GM19397 (cell line): Measurements from ENCODE around the gene FBXL13.
"Not testable (repeated sequence)": the region's sequence is repeated elsewhere in the genome, so short reads cannot be mapped to it uniquely, and the experiment has no call there.

Experiments
- ATAC-seq: cut with Tn5 transposase; IDR thresholded peaks from one replicate; pipeline ENCODE4 v1.9.1; 2021; ENCODE audit warnings: mild to moderate bottlenecking, moderate library complexity; ENCODE audit not compliant: unreplicated experiment

The FBXL13 gene

DNA sequence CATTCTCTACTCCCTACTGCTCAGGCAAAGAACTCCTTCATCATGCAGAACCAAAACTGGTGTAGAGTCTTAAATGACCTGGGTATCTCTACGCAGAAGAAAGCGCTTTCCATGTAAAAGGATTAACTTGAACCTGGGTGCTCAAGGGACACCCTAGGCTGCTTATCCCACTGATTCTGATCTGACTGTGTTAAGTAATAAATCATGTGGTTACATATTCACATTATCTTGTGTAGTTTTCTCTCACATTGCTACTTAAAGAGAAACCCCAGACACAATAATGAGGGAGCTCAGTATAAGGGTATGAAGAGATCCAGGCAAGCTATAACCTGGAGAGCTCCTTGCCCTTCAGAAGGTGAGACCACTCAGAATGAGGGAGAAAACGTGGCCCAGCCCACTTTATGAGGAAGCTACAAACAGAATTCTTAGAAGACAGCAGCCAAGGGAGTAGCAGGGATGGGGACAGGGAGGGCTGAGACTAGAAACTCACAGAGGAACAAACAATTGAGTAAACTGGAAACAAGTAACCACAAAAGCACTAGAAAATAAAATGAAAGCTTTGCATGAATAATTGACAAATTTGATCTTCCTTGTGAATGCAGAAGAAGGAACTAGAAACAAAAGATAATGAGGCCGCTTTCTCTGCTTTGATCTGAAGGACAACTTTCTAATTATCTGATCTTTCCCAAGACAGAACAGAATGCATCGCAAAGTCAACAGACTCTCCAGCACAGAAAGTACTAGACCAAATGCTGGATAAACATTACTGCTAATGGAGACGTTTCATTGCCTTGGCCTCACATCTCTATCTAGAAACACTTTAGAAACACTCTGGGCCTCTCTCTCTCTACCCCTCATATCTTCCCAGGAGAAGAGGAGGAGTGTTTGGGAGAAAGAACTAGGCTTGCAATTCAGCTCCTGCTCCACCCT lies 85.7 kb downstream of the FBXL13 start:
- no peak for ATAC-seq

DNA sequence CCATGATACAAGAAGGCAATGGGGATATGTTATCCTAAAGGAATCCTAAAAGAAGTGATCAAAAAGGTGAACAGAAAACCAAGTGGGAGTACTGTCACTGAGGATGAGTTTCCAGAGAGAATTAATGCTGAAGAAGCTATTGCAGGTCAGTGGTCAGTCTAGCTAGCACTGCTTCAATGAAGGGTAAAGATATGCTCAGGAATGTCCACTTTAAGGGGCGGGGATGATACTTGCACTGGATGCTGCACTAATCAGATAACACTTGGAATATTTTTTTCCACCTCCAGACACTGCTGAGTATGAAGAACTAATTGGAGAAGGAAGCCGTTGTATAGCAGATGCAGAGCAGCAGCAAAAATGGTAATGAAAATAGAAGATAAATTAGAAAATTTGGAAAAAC lies 86.5 kb downstream of the FBXL13 start:
- ATAC-seq, result no peak

DNA sequence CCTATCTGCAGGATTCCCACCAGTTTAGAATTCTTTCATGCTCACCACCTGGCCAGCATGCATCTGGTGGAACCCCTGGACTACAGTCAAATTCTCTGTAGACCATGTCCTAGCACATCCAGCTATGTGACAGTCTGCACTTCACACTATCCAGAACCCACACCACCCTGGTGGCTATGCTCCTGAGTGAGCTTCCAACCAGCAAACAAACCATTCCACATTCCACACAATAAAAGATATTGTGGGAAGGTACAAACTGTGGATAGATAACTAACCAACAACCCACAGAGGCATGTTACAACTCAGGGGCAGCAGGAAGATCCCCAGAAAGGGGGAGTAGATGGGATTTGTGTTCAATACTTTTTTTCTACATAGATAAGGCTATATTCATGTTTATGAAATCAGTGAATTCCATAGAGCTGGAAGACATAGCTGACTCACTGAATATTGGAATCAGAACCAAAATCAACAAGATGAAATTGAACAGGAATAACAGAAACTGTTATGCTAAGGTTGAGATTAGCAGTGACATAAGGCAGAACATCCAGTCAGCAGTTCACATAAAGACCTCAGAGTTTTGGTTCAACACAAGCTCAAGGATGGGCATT lies 89.3 kb downstream of the FBXL13 start:
- ATAC-seq, result no peak

DNA sequence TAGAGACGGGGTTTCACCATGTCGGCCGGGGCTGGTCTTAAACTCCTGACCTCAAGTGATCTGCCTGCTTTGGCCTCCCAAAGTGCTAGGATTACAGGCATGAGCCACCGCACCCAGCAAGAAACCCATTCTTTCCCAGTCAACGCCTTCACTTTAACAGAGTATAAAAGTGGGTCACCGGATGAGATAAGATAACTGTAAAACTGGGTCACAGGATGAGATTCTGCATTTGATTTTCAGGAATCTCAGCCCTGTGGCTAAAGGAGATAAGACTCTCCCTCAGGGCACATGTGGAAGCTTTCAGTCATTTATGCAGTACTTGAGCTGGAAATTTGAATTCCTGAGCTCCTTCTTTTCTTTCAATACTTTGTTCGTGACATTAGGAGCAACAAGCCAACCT lies 91.0 kb downstream of the FBXL13 start:
- no peak for ATAC-seq

DNA sequence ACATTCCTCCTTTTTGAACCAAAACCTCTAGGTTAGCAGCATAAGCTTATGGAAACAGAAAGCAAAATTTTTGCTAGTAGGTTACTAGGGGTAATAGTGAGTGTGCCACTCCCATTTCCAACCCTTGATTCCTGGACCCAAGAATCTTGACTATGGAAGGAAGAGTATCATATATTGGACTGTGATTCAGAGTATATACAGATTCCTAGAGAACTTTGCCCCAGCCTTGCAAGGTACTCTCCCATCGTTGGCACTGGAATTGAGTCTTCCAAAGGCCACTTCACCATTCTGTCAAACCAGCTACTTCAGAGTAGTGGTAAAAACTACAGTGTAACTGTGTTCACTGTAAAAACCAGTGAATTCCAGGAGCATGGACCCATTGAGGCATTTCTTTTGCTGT lies 92.4 kb downstream of the FBXL13 start:
- ATAC-seq, result no peak

DNA sequence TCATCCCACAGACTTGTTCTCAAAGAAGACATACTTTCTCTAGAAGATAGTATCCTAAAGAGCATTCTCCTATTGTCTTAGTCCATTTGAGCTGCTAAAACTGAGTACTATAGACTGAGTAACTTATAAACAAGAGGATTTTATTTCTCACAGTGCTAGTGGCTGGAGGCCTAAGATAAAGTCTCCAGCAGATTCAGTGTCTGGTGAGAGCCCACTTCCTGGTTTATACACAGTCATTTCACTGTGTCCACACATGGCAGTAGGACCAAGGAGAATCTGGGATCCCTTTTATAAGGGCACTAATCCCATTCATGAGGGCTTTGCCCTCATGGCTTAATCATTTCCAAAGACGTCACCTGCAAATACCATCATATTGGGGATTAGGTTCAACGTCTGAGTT lies 93.1 kb downstream of the FBXL13 start:
- no peak for ATAC-seq

DNA sequence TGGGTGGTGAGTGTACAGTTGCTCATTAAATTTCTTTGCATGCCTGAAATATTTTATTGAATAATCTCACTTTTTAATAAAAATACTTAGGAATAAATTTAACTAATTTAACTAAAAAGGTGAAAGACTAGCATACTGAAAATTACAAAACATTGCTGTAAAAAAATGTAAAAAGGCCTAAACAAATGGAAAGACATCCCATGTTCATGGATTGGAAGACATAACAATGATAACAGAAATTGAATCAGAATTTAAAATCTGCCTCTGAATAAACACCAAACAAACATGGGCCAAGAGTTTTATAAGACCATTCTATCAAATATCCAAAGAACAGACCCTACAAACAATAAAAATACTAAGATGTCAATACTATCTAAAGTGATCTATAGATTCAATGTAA lies 94.9 kb downstream of the FBXL13 start:
- no peak for ATAC-seq

DNA sequence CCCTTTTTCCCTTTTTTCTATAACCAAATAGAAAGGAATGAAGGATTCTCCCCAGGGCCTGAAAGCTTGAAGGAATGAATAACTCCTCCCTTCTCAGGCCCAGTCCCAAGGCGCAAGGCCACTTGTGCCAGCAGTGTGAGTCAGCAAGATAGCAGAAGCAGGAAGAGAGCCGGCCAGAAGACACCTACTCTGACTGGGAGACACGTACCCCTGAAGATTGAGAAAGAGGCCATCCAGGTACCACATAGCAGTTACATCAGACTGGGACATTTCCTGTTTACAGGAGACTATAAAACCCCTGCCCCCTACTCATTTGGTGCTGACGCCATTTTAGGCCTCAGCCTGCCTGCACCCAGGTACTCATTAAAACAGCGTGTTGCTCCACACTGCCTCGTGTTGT lies 96.3 kb downstream of the FBXL13 start:
- ATAC-seq, result no peak

- not testable (repeated sequence) for ATAC-seq
Observed at GRCh38 chr7:102977586-102977985, 97.0 kb downstream of the FBXL13 start.

DNA sequence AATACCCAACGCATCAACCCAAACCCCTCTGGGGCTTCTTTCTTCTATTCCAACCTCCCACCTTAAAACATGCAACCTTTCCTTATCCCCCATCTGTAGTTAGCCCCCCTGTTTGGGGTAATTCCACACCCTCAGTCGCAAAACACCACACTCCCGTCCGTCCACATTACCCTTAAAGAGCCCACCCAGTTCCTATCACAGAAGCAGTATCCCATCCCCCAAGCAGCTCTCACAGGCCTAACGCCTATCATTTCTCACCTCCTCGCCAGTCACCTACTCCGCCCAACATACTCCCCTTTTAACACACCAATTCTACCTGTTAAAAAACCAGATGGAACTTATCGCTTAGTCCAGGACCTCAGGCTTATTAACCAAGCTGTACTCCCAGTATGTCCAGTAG lies 98.1 kb downstream of the FBXL13 start:
- no peak for ATAC-seq

DNA sequence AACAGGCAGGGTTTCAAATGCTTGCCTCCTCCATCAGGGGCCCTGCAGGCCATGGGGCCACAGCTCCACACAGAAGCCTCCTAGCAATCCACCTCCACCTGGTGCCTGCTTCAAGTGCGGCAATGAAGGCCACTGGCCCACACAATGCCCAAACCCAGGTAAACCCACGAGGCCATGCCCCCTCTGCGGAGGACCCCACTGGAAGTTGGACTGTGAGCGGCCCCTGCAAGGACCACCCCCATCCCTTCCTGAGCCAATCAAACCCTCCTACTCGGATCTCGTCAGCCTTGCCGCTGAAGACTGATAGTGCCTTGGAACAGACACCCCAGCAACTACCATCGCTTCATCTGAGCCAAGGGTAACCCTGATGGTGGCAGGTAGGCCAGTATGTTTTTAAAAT lies 98.7 kb downstream of the FBXL13 start:
- no peak for ATAC-seq

GRCh38 chr7:102974366-102975236 lies 100.0 kb downstream of the FBXL13 start:
- ATAC-seq, result no peak

- no peak for ATAC-seq
Observed at GRCh38 chr7:102973096-102973802, 101.3 kb downstream of the FBXL13 start.

GRCh38 chr7:102967798-102968197 lies 106.8 kb downstream of the FBXL13 start:
- no peak for ATAC-seq

DNA sequence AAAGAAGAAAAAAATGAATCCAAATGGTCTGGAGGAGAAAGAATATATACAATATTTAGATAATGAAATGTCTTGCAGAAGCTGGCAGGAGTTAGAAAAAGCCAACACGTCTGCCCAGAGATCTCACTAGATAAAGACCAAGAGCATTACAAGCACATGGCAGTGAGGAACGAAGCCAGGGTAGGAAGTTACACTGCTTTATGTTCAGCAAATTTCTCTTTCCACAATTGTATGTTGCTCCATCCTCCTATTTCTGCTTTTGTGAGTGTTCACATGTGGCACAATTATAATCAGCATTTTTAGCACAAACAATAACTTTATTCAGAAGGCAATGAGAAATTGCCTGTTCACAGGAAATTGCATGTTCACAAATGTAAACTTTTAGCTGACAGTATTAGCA lies 108.1 kb downstream of the FBXL13 start:
- ATAC-seq, result no peak

DNA sequence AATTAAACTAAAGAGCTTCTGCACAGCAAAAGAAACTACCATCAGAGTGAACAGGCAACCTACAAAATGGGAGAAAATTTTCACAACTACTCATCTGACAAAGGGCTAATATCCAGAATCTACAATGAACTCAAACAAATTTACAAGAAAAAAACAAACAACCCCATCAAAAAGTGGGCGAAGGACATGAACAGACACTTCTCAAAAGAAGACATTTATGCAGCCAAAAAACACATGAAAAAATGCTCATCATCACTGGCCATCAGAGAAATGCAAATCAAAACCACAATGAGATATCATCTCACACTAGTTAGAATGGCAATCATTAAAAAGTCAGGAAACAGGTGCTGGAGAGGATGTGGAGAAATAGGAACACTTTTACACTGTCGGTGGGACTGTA lies 112.6 kb downstream of the FBXL13 start:
- not testable (repeated sequence) for ATAC-seq

GRCh38 chr7:102958004-102958403 lies 116.6 kb downstream of the FBXL13 start:
- ATAC-seq, result not testable (repeated sequence)

GRCh38 chr7:102954359-102954758 lies 120.2 kb downstream of the FBXL13 start:
- ATAC-seq, result not testable (repeated sequence)

DNA sequence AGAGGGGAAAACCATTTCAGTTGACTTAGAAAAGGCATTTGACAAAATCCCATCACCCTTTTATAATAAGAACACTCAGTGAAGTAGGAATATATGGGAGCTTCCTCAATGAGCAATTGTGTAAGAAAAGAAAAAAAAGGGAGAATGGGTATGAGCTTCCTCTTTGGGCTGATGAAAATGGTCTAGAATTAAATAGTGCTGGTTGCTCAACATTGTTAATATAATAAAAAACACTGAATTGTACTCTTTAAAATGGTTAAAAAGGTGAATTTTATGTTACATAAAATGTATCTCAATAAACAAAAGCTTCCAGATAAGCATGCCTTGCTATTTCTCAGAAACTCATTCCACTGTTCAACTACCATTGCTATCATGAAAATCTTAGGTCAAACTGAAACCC lies 121.2 kb downstream of the FBXL13 start:
- no peak for ATAC-seq

DNA sequence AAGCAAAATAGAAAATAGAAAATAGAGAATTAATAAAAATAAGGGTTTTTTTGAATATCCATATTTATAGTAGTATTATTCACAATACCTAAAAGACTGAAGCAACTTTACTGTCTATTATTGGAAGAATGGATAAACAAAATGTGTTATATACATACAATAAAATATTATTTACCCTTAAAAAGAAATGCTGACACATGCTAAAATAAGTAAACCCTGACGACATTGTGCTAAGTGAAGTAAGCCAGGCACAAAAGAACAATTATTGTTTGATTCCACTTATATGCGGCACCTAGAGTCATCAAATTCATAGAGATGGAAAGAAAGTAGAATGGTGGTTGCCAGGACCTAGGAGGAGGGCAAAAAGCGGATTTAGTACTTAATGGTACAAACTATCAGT lies 122.8 kb downstream of the FBXL13 start:
- no peak for ATAC-seq

DNA sequence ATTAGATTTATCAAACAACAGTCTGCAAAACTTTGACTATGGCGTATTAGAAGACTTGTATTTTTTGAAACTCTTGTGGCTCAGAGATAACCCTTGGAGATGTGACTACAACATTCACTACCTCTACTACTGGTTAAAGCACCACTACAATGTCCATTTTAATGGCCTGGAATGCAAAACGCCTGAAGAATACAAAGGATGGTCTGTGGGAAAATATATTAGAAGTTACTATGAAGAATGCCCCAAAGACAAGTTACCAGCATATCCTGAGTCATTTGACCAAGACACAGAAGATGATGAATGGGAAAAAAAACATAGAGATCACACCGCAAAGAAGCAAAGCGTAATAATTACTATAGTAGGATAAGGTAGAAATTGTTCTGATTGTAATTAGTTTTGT lies 130.4 kb downstream of the FBXL13 start:
- ATAC-seq, result no peak
